Liver (tissue), 9 donors: ENCODE results near the gene CRAMP1. TPM values are rescaled to one million over a fixed set of nuclear protein-coding genes. Genes with fewer than 3 reads are reported as not detected.
A peak's percentile ranks its signal among the peaks of the same experiment; 100 is the strongest.
"Not testable (repeated sequence)": the region's sequence is repeated elsewhere in the genome, so short reads cannot be mapped to it uniquely, and the experiment has no call there.

Source experiments
- DNase-seq: peaks from one replicate; pipeline ENCODE4 v3.0.0-alpha.2; 2017; ENCODE audit warnings: low spot score
- H3K27ac ChIP-seq, 2 donors: one replicate each; pipeline ENCODE4 v1.7.0; 2013; ENCODE audit warnings: inconsistent platforms in 2 of 2, low read length in 2 of 2, control low read depth in 1 of 2, low read depth in 1 of 2, mild to moderate bottlenecking in 1 of 2
- H3K27me3 ChIP-seq, 4 donors: one replicate each; pipeline versions ENCODE4 v1.6.1 to v1.7.0; 2013; ENCODE audit warnings: low read length in 3 of 4, inconsistent platforms in 1 of 4, mild to moderate bottlenecking in 1 of 4, moderate library complexity in 1 of 4; ENCODE audit not compliant: control insufficient read depth in 4 of 4, insufficient read depth in 4 of 4
- H3K36me3 ChIP-seq, 4 donors: one replicate each; pipeline versions ENCODE4 v1.6.1 to v1.7.0; 2013; ENCODE audit warnings: low read length in 3 of 4, mild to moderate bottlenecking in 3 of 4, low read depth in 1 of 4, moderate library complexity in 1 of 4; ENCODE audit not compliant: control insufficient read depth in 4 of 4, insufficient read depth in 3 of 4
- H3K4me1 ChIP-seq, 4 donors: one replicate each; pipeline versions ENCODE4 v1.6.1 to v1.7.0; 2013; ENCODE audit warnings: low read length in 3 of 4, mild to moderate bottlenecking in 3 of 4, moderate library complexity in 1 of 4; ENCODE audit not compliant: control insufficient read depth in 4 of 4, insufficient read depth in 4 of 4
- H3K4me3 ChIP-seq, 3 donors: one replicate each; pipeline versions ENCODE4 v1.6.1 to v1.7.0; 2013; ENCODE audit warnings: low read length in 3 of 3, control low read depth in 1 of 3, low read depth in 1 of 3, mild to moderate bottlenecking in 1 of 3
- H3K9ac ChIP-seq, 2 donors: one replicate each; pipeline ENCODE4 v1.7.0; 2013; ENCODE audit warnings: low read length in 2 of 2, mild to moderate bottlenecking in 2 of 2, moderate library complexity in 2 of 2, control low read depth in 1 of 2, low read depth in 1 of 2
- H3K9me3 ChIP-seq, 4 donors: one replicate each; pipeline versions ENCODE4 v1.6.1 to v1.7.0; 2013; ENCODE audit warnings: low read length in 3 of 4; ENCODE audit not compliant: control insufficient read depth in 4 of 4
- FOXA1 ChIP-seq: IDR thresholded peaks from 2 replicates; pipeline ENCODE4 v1.6.1; 2016; ENCODE audit warnings: antibody characterized with exemption
- GABPA ChIP-seq, 2 donors: IDR thresholded peaks in 1 of 2; conservative IDR thresholded peaks in 1 of 2; 2 replicates each; pipeline ENCODE4 v1.6.1; 2016; ENCODE audit warnings: antibody characterized with exemption in 2 of 2, mild to moderate bottlenecking in 1 of 2, moderate library complexity in 1 of 2
- HNF4A ChIP-seq, 2 donors: conservative IDR thresholded peaks; 2 replicates each; pipeline ENCODE4 v1.6.1; 2016; ENCODE audit warnings: antibody characterized with exemption in 2 of 2, mild to moderate bottlenecking in 2 of 2
- HNF4G ChIP-seq: IDR thresholded peaks from 2 replicates; pipeline ENCODE4 v1.6.1; 2016; ENCODE audit warnings: antibody characterized with exemption
- JUND ChIP-seq, 2 donors: IDR thresholded peaks; 2 replicates each; pipeline ENCODE4 v1.6.1; 2016; ENCODE audit warnings: antibody characterized with exemption in 2 of 2
- RAD21 ChIP-seq, 2 donors: IDR thresholded peaks; 2 replicates each; pipeline ENCODE4 v1.6.1; 2016; ENCODE audit warnings: antibody characterized with exemption in 2 of 2, mild to moderate bottlenecking in 2 of 2
- RXRA ChIP-seq, 2 donors: IDR thresholded peaks; 2 replicates each; pipeline ENCODE4 v1.6.1; 2017 to 2018; ENCODE audit warnings: antibody characterized with exemption in 2 of 2, mild to moderate bottlenecking in 1 of 2
- SP1 ChIP-seq: IDR thresholded peaks from 2 replicates; pipeline ENCODE4 v1.6.1; 2018; ENCODE audit warnings: antibody characterized with exemption, mild to moderate bottlenecking
- TAF1 ChIP-seq: conservative IDR thresholded peaks from 2 replicates; pipeline ENCODE4 v1.6.1; 2016; ENCODE audit warnings: antibody characterized with exemption, mild to moderate bottlenecking
- YY1 ChIP-seq: IDR thresholded peaks from 2 replicates; pipeline ENCODE4 v1.6.1; 2016; ENCODE audit warnings: antibody characterized with exemption, mild to moderate bottlenecking
- WGBS: extraction: QIAGEN DNeasy Blood & Tissue Kit; methylation state at CpG from one replicate; pipeline ENCODE4 v1.1.7; 2013; 5-methylcytosine and 5-hydroxymethylcytosine counted together
- polyA plus RNA-seq, 2 donors: library from polyadenylated mRNA; stranded (reverse) in 1 of 2; unstranded in 1 of 2; fragments of 200-250 nt in 1 of 2; fragments of >200 nt in 1 of 2; fragmentation: Nextera tagmentation in 1 of 2; extraction: Ambion mirVana in 1 of 2; gene quantifications; one replicate each; pipeline versions ENCODE4 v1.2.1 to v1.2.3, GENCODE V29; 2013 to 2015
- total RNA-seq, 2 donors: library from RNA; depleted of rRNA; stranded (reverse); fragments of >200 nt; gene quantifications; one replicate each; pipeline ENCODE4 v1.2.3, GENCODE V29; 2014
- TF ChIP-seq, protein P1 (sequence below): fragments of 150-350 bp; IDR thresholded peaks from 2 replicates; pipeline ENCODE4 v1.5.1; 2017; ENCODE audit warnings: improper control_type of control experiment, low read depth, low read length; ENCODE audit not compliant: missing input control
- TF ChIP-seq, protein P2 (sequence below): IDR thresholded peaks from 2 replicates; pipeline ENCODE4 v1.6.1; 2016; ENCODE audit warnings: antibody characterized with exemption
- donor health status: healthy.
- donor health status: healthy.
- donor health status: healthy.
- donor health status: healthy.
- donor health status: healthy.

Gene CRAMP1
- total and polyA plus RNA-seq, 4 donors: 1.1 to 6.4 (median 4.2) TPM

DNA sequence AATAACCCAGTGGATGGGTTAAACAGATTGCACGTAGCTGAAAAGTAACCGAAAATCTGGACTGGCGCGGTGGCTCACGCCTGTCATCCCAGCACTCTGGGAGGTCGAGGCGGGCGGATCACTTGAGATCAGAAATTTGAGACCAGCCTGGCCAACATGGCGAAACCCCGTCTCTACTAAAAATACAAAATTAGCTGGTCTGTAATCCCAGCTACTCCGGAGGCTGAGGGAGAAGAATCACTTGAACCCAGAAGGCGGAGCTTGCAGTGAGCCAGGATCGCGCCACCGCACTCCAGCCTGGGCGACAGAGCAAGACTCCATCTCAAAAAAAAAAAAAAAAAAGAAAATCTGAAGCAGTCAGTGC lies 93.1 kb downstream of the CRAMP1 start:
- not testable (repeated sequence) for H3K9me3 ChIP-seq, DNase-seq, H3K27me3 ChIP-seq
- H3K4me1 ChIP-seq: peaks cover 6 to 23% (median 13%) of the 10 kb centered on the region in 4 donors
- TF ChIP-seq YY1: peak; percentile 39
- WGBS: under 1% methylated on average over 16 of the region's 16 CpGs
- H3K36me3 ChIP-seq: peaks cover 0 to 13% (median 6%) of the 10 kb centered on the region in 4 donors
- H3K27ac ChIP-seq: peak overlapping the region; percentile 85 to 93
- peak overlapping the region in 1 of 2 donors; percentile 68 for H3K9ac ChIP-seq
- H3K4me3 ChIP-seq: peak overlapping the region; percentile 74 to 93 (median 91)

DNA sequence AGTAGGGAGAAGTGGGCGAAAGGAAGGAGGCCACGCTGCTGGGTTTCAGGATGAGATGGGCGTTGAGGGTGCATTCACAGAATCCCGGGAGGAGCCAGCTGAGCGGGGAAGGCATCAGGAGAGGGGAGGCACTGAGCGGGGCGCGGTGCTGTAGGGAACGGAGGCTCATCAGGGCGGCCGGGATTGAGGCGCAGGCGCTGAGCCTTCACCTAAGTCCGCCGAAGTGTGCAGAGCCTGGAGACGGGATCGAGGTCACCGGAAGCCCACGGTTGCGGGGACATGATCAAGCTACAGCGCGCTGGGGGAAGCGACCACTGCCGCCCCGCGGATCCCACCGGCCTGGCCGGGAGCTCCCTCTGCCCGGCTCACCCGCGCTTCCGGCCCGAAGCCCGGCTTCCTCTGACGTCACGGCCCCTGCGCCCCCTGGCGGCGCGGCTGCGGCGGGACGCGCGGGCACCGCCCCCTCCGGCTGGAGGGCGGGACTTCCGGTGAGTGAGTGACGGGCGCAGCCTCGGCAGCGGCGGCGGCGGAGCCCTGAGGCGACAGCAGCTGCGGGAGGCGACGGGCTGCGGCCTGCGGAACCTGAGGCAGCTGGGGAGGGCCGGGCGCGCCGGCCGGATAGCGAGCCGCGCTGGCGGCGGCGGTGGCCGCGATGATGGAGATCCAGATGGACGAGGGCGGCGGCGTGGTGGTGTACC lies 93.7 kb downstream of the CRAMP1 start, which contains the start of gene MAPK8IP3:
Gene MAPK8IP3, plus strand, starts transcription at position 508 of the 698 bp plus-strand sequence. Its CDS starts 145 bp downstream, at position 653.
- TF ChIP-seq SP1: no peak
- no peak for TF ChIP-seq HNF4G
- TF ChIP-seq HNF4A (conservative IDR thresholded peaks at IDR 0.05): no peak
- TF ChIP-seq RXRA (IDR thresholded peaks at IDR 0.05): no peak
- TF ChIP-seq TAF1: no peak
- peak in 1 of 2 donors; percentile 3 for TF ChIP-seq RAD21 (IDR thresholded peaks at IDR 0.05)
- TF ChIP-seq, protein P1, sequence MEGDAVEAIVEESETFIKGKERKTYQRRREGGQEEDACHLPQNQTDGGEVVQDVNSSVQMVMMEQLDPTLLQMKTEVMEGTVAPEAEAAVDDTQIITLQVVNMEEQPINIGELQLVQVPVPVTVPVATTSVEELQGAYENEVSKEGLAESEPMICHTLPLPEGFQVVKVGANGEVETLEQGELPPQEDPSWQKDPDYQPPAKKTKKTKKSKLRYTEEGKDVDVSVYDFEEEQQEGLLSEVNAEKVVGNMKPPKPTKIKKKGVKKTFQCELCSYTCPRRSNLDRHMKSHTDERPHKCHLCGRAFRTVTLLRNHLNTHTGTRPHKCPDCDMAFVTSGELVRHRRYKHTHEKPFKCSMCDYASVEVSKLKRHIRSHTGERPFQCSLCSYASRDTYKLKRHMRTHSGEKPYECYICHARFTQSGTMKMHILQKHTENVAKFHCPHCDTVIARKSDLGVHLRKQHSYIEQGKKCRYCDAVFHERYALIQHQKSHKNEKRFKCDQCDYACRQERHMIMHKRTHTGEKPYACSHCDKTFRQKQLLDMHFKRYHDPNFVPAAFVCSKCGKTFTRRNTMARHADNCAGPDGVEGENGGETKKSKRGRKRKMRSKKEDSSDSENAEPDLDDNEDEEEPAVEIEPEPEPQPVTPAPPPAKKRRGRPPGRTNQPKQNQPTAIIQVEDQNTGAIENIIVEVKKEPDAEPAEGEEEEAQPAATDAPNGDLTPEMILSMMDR: peak; percentile 100
- peak; percentile 63 to 86 for TF ChIP-seq GABPA (IDR thresholded peaks at IDR 0.05 in 1 of 2, conservative IDR thresholded peaks at IDR 0.05 in 1 of 2)
- no peak for TF ChIP-seq FOXA1
- TF ChIP-seq, protein P2, sequence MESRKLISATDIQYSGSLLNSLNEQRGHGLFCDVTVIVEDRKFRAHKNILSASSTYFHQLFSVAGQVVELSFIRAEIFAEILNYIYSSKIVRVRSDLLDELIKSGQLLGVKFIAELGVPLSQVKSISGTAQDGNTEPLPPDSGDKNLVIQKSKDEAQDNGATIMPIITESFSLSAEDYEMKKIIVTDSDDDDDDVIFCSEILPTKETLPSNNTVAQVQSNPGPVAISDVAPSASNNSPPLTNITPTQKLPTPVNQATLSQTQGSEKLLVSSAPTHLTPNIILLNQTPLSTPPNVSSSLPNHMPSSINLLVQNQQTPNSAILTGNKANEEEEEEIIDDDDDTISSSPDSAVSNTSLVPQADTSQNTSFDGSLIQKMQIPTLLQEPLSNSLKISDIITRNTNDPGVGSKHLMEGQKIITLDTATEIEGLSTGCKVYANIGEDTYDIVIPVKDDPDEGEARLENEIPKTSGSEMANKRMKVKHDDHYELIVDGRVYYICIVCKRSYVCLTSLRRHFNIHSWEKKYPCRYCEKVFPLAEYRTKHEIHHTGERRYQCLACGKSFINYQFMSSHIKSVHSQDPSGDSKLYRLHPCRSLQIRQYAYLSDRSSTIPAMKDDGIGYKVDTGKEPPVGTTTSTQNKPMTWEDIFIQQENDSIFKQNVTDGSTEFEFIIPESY: no peak
- TF ChIP-seq JUND (IDR thresholded peaks at IDR 0.05): no peak
- TF ChIP-seq YY1: peak; percentile 49
- H3K4me3 ChIP-seq: peak within 1 kb of the TSS; percentile 91 to 98 (median 93)
- peak within 1 kb of the TSS; percentile 68 to 82 for H3K9ac ChIP-seq
- DNase-seq: peak; percentile 99
- H3K27ac ChIP-seq: peak within 1 kb of the TSS; percentile 85 to 93
- H3K4me1 ChIP-seq: peaks cover 6 to 23% (median 13%) of the 10 kb centered on the region in 4 donors
- peaks cover 0 to 9% (median 6%) of the 10 kb centered on the region in 4 donors for H3K36me3 ChIP-seq
- H3K9me3 ChIP-seq: no peaks in the 10 kb centered on the region
- no peaks in the 10 kb centered on the region for H3K27me3 ChIP-seq
- under 1% methylated on average over 79 of the region's 79 CpGs for WGBS
